H9 (cell line): ENCODE measurements around the gene PPP1R13B. TPM values are rescaled to one million over a fixed set of nuclear protein-coding genes. Genes with fewer than 3 reads are reported as not detected.

Experiments
- DNase-seq: peaks from one replicate; pipeline ENCODE4 v3.0.0-alpha.2; 2017
- H2AFZ ChIP-seq: one replicate; pipeline ENCODE4 v1.6.1; 2013; ENCODE audit warnings: mild to moderate bottlenecking, low read length, control low read depth, moderate library complexity
- H2AK5ac ChIP-seq: 2 replicates; pipeline ENCODE4 v1.6.1; 2013; ENCODE audit warnings: low read length, control low read depth, mixed read lengths; ENCODE audit not compliant: insufficient read length
- H2BK120ac ChIP-seq: one replicate; pipeline ENCODE4 v1.6.1; 2013; ENCODE audit warnings: low read depth, mild to moderate bottlenecking, low read length, control low read depth, inconsistent platforms; ENCODE audit not compliant: poor library complexity, severe bottlenecking
- H2BK12ac ChIP-seq: 2 replicates; pipeline ENCODE4 v1.6.1; 2013; ENCODE audit warnings: low read length, control low read depth, mixed read lengths, low read depth; ENCODE audit not compliant: insufficient read length
- H2BK15ac ChIP-seq: 2 replicates; pipeline ENCODE4 v1.6.1; 2013; ENCODE audit warnings: low read depth, low read length, control low read depth
- H2BK20ac ChIP-seq: one replicate; pipeline ENCODE4 v1.6.1; 2013; ENCODE audit warnings: low read depth, mild to moderate bottlenecking, low read length, control low read depth, inconsistent platforms; ENCODE audit not compliant: poor library complexity, severe bottlenecking
- H2BK5ac ChIP-seq: 2 replicates; pipeline ENCODE4 v1.6.1; 2013; ENCODE audit warnings: low read length, control low read depth, mixed read lengths; ENCODE audit not compliant: insufficient read length
- H3K14ac ChIP-seq: 2 replicates; pipeline ENCODE4 v1.6.1; 2013; ENCODE audit warnings: low read length, control low read depth; ENCODE audit not compliant: insufficient read depth
- H3K18ac ChIP-seq: 2 replicates; pipeline ENCODE4 v1.6.1; 2013; ENCODE audit warnings: low read depth, mild to moderate bottlenecking, mixed read lengths, low read length, control low read depth; ENCODE audit not compliant: insufficient read length
- H3K23ac ChIP-seq: 2 replicates; pipeline ENCODE4 v1.6.1; 2013; ENCODE audit warnings: low read length, control low read depth, mixed read lengths, low read depth; ENCODE audit not compliant: insufficient read length
- H3K23me2 ChIP-seq: 2 replicates; pipeline ENCODE4 v1.6.1; 2013; ENCODE audit warnings: low read depth, mild to moderate bottlenecking, mixed read lengths, low read length, control low read depth; ENCODE audit not compliant: insufficient read length, poor library complexity, severe bottlenecking
- H3K27ac ChIP-seq: 2 replicates; pipeline ENCODE4 v1.5.1; 2013; ENCODE audit warnings: low read length, control low read depth, mixed read lengths, low read depth; ENCODE audit not compliant: insufficient read length
- H3K27me3 ChIP-seq: 2 replicates; pipeline ENCODE4 v1.6.1; 2013; ENCODE audit warnings: low read length, control low read depth, inconsistent platforms; ENCODE audit not compliant: insufficient read depth
- H3K4ac ChIP-seq: 2 replicates; pipeline ENCODE4 v1.6.1; 2013; ENCODE audit warnings: low read depth, mild to moderate bottlenecking, control low read depth, inconsistent platforms, low read length, moderate library complexity
- H3K4me1 ChIP-seq: 2 replicates; pipeline ENCODE4 v1.6.1; 2013; ENCODE audit warnings: low read length, control low read depth, inconsistent platforms; ENCODE audit not compliant: insufficient read depth
- H3K4me2 ChIP-seq: 2 replicates; pipeline ENCODE4 v1.6.1; 2013; ENCODE audit warnings: low read length, control low read depth, mixed read lengths; ENCODE audit not compliant: insufficient read length, insufficient read depth
- H3K56ac ChIP-seq: 2 replicates; pipeline ENCODE4 v1.6.1; 2013; ENCODE audit warnings: low read depth, mild to moderate bottlenecking, mixed read lengths, low read length, control low read depth; ENCODE audit not compliant: insufficient read length
- H3K79me1 ChIP-seq: 2 replicates; pipeline ENCODE4 v1.6.1; 2013; ENCODE audit warnings: low read depth, mild to moderate bottlenecking, moderate library complexity, low read length, control low read depth, inconsistent platforms; ENCODE audit not compliant: insufficient read depth, poor library complexity, severe bottlenecking
- H3K79me2 ChIP-seq: 2 replicates; pipeline ENCODE4 v1.6.1; 2013; ENCODE audit warnings: low read length, control low read depth, inconsistent platforms; ENCODE audit not compliant: insufficient read depth
- H3K9ac ChIP-seq: 2 replicates; pipeline ENCODE4 v1.6.1; 2013; ENCODE audit warnings: low read length, control low read depth, mixed read lengths; ENCODE audit not compliant: insufficient read length; ENCODE audit errors: extremely low read depth
- H3K9me3 ChIP-seq: one replicate; pipeline ENCODE4 v1.6.1; 2013; ENCODE audit warnings: low read depth, low read length, inconsistent platforms; ENCODE audit not compliant: control insufficient read depth
- H3T11ph ChIP-seq: one replicate; pipeline ENCODE4 v1.6.1; 2013; ENCODE audit warnings: mild to moderate bottlenecking, low read length, control low read depth, inconsistent platforms
- H4K20me1 ChIP-seq: one replicate; pipeline ENCODE4 v1.6.1; 2013; ENCODE audit not compliant: control insufficient read depth, insufficient read length, insufficient read depth
- H4K5ac ChIP-seq: 2 replicates; pipeline ENCODE4 v1.6.1; 2013; ENCODE audit warnings: low read depth, mild to moderate bottlenecking, mixed read lengths, low read length, control low read depth; ENCODE audit not compliant: insufficient read length
- H4K8ac ChIP-seq: replicated peaks from 2 replicates; pipeline ENCODE4 v1.6.1; 2013; ENCODE audit warnings: low read length, control low read depth, mixed read lengths, low read depth; ENCODE audit not compliant: insufficient read length
- H4K91ac ChIP-seq: 2 replicates; pipeline ENCODE4 v1.6.1; 2013; ENCODE audit warnings: low read depth, mild to moderate bottlenecking, moderate library complexity, mixed read lengths, low read length, control low read depth; ENCODE audit not compliant: insufficient read length
- H3K27ac Mint-ChIP-seq, 3 experiments: 2 replicates in 2 of 3; 3 replicates in 1 of 3; pipeline ENCODE4 v1.8.0; 2020 to 2021; ENCODE audit warnings: mixed read lengths in 3 of 3, mild to moderate bottlenecking in 1 of 3, moderate library complexity in 1 of 3
- H3K27me3 Mint-ChIP-seq: 2 replicates; pipeline ENCODE4 v1.8.0; 2021; ENCODE audit warnings: low read depth, mild to moderate bottlenecking, moderate library complexity, mixed read lengths
- H3K36me3 Mint-ChIP-seq, 3 experiments: 2 replicates in 2 of 3; 3 replicates in 1 of 3; pipeline ENCODE4 v1.8.0; 2020 to 2021; ENCODE audit warnings: low read depth in 3 of 3, mixed read lengths in 3 of 3; ENCODE audit not compliant: insufficient read depth in 1 of 3
- H3K4me1 Mint-ChIP-seq, 2 experiments: 2 replicates each; pipeline ENCODE4 v1.8.0; 2020; ENCODE audit warnings: mixed read lengths in 2 of 2
- H3K4me3 Mint-ChIP-seq, 2 experiments: 2 replicates in 1 of 2; 3 replicates in 1 of 2; pipeline ENCODE4 v1.8.0; 2020 to 2021; ENCODE audit warnings: mild to moderate bottlenecking in 2 of 2, mixed read lengths in 2 of 2, moderate library complexity in 1 of 2
- H3K9me3 Mint-ChIP-seq, 2 experiments: 2 replicates in 1 of 2; 3 replicates in 1 of 2; pipeline ENCODE4 v1.8.0; 2020; ENCODE audit warnings: mild to moderate bottlenecking in 2 of 2, mixed read lengths in 2 of 2, moderate library complexity in 1 of 2
- WGBS: extraction: QIAGEN DNeasy Blood & Tissue Kit; methylation state at CpG from one replicate; pipeline ENCODE4 v1.1.7; 2013; ENCODE audit warnings: missing lambda C conversion rate, low lambda C conversion rate, mixed read lengths; ENCODE audit not compliant: insufficient read length; ENCODE audit errors: extremely low coverage; 5-methylcytosine and 5-hydroxymethylcytosine counted together
- total RNA-seq: library from RNA; stranded (reverse); gene quantifications from 2 replicates; pipeline ENCODE4 v1.2.1, GENCODE V29; 2021
- TF ChIP-seq, protein P1 (sequence below): fragments of 200-600 bp; sonication (generic); conservative IDR thresholded peaks from 3 replicates; pipeline ENCODE4 v1.8.0; 2021; ENCODE audit warnings: antibody characterized with exemption, mild to moderate bottlenecking

PPP1R13B gene
- total RNA-seq, 1 experiment from 2014 or later = 6.0 TPM

DNA sequence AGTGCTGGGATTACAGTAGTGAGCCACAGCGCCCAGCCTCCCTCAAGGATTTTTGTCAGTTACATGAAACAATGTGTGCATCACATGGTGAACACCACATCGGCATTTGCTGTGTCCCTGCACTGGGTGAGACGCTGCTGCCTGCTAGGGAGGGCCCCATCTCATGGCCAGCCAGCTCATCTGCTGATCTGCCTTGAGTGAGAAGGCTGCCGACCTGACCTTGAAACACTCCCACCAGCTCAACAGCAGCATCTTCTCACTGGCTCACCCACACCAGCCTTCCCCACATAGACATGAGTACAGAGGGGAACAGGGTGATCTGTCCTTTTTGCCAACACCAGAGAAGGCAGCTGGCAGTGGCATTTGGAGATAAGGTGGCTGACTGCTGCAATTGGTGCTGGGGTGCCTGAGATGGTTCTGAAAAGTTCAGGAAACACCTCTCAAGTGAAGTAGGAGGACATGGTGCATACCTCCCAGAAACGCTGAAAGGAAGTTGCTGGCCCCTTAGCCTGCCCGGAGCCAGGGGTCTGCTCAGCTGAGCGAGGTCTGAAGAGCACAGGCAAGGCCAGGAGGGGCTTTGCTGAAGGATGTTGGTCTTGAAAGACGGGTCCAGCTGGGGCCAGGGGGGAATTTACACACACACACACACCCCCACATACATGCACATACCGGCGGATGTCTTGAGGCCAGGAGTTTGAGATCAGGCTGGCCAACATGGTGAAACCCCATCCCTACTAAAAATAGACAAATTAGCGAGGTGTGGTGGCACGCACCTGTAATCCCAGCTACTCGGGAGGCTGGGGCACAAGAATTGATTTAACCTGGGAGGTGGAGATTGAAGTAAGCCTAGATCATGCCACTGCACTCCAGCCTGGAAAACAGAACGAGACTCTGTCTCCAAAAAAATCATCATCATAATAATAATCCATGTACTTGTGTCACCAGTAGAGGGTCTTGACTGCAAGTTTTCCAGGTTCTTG lies 14.3 kb upstream of the PPP1R13B start:
- no peaks in the 10 kb centered on the region for H3K79me2 ChIP-seq
- H2BK120ac ChIP-seq = no peak overlapping the region
- Mint-ChIP-seq H3K27ac (no peak overlapping the region; a peak in 1 of 7 replicates), H3K27me3 (peaks cover 2% of the 10 kb centered on the region), H3K36me3 (no peaks in the 10 kb centered on the region), H3K4me3 (no peak overlapping the region), H3K9me3 (no peaks in the 10 kb centered on the region; a peak in 1 of 5 replicates), H3K4me1 (peaks cover 7 to 20% of the 10 kb centered on the region in 2 experiments)
- TF ChIP-seq, protein P1, sequence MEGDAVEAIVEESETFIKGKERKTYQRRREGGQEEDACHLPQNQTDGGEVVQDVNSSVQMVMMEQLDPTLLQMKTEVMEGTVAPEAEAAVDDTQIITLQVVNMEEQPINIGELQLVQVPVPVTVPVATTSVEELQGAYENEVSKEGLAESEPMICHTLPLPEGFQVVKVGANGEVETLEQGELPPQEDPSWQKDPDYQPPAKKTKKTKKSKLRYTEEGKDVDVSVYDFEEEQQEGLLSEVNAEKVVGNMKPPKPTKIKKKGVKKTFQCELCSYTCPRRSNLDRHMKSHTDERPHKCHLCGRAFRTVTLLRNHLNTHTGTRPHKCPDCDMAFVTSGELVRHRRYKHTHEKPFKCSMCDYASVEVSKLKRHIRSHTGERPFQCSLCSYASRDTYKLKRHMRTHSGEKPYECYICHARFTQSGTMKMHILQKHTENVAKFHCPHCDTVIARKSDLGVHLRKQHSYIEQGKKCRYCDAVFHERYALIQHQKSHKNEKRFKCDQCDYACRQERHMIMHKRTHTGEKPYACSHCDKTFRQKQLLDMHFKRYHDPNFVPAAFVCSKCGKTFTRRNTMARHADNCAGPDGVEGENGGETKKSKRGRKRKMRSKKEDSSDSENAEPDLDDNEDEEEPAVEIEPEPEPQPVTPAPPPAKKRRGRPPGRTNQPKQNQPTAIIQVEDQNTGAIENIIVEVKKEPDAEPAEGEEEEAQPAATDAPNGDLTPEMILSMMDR = no peak
- no peak overlapping the region for H3K4ac ChIP-seq
- H4K91ac ChIP-seq = no peak overlapping the region
- no peak overlapping the region for H4K8ac ChIP-seq
- no CpG with 5 or more reads among the region's 14 CpGs for WGBS
- no peak overlapping the region for H2BK20ac ChIP-seq
- H3K27ac ChIP-seq = no peak overlapping the region
- H3K23me2 ChIP-seq = no peaks in the 10 kb centered on the region
- H3K18ac ChIP-seq = no peak overlapping the region
- DNase-seq = no peak
- no peak overlapping the region for H3K9ac ChIP-seq
- H3K23ac ChIP-seq = no peak overlapping the region
- no peaks in the 10 kb centered on the region for H3K9me3 ChIP-seq
- no peaks in the 10 kb centered on the region for H4K20me1 ChIP-seq
- H3K14ac ChIP-seq = no peak overlapping the region
- H3K79me1 ChIP-seq = no peaks in the 10 kb centered on the region
- no peak overlapping the region for H2AK5ac ChIP-seq
- H3K4me1 ChIP-seq = no peaks in the 10 kb centered on the region
- no peak overlapping the region for H3K56ac ChIP-seq
- no peak overlapping the region for H2BK15ac ChIP-seq
- no peak overlapping the region for H3T11ph ChIP-seq
- H4K5ac ChIP-seq = no peak overlapping the region
- no peaks in the 10 kb centered on the region for H3K27me3 ChIP-seq
- H2BK5ac ChIP-seq = no peak overlapping the region
- no peak overlapping the region for H2AFZ ChIP-seq
- H3K4me2 ChIP-seq = no peak overlapping the region
- no peak overlapping the region for H2BK12ac ChIP-seq
